K562 (cell line): ENCODE measurements around the gene SLC34A1. TPM values are rescaled to one million over a fixed set of nuclear protein-coding genes. Genes with fewer than 3 reads are reported as not detected.

Experiments
- ARID4B ChIP-seq: sonication (generic); formaldehyde crosslinking; IDR thresholded peaks from 2 replicates; pipeline ENCODE4 v1.8.0; 2022; ENCODE audit warnings: mild to moderate bottlenecking, missing genetic modification reagents
- HOMEZ ChIP-seq: fragments of 250-450 bp; sonication (Bioruptor Pico); IDR thresholded peaks from 2 replicates; pipeline ENCODE4 v1.4.0; 2020; ENCODE audit warnings: mild to moderate bottlenecking, moderate library complexity
- KDM2B ChIP-seq: fragments of 250-450 bp; sonication (Bioruptor Pico); IDR thresholded peaks from 2 replicates; pipeline ENCODE4 v1.8.0; 2021; ENCODE audit warnings: mild to moderate bottlenecking, moderate library complexity
- MAZ ChIP-seq, 2 experiments: fragments of 450-650 bp in 1 of 2; sonication (generic) in 1 of 2; formaldehyde crosslinking; IDR thresholded peaks in 1 of 2; conservative IDR thresholded peaks in 1 of 2; 2 replicates each; pipeline versions ENCODE4 v1.4.0 to v1.5.0; 2020; ENCODE audit warnings: mild to moderate bottlenecking in 1 of 2, missing genetic modification reagents in 1 of 2
- MYNN ChIP-seq, 2 experiments: sonication (generic); formaldehyde crosslinking in 1 of 2; IDR thresholded peaks; 2 replicates each; pipeline versions ENCODE4 v1.5.0 to v1.6.1; 2016 to 2020; ENCODE audit warnings: antibody characterized with exemption in 1 of 2, missing genetic modification reagents in 1 of 2
- NUFIP1 ChIP-seq: fragments of 450-650 bp; IDR thresholded peaks from 2 replicates; pipeline ENCODE4 v1.6.1; 2018; ENCODE audit not compliant: partially characterized antibody
- PML ChIP-seq: IDR thresholded peaks from 2 replicates; pipeline ENCODE4 v1.6.1; 2012; ENCODE audit warnings: low read length, inconsistent platforms
- RB1 ChIP-seq: fragments of 450-650 bp; IDR thresholded peaks from 2 replicates; pipeline ENCODE4 v1.6.1; 2017; ENCODE audit warnings: low read depth, mild to moderate bottlenecking
- SETDB1 ChIP-seq: IDR thresholded peaks from one replicate; pipeline ENCODE4 v1.6.1; 2012; ENCODE audit warnings: low read length, control low read depth, inconsistent platforms
- SIN3A ChIP-seq, 2 experiments: fragments of 150-350 bp in 1 of 2; IDR thresholded peaks; 2 replicates each; pipeline ENCODE4 v1.6.1; 2011 to 2016; ENCODE audit warnings: borderline replicate concordance in 2 of 2, low read depth in 2 of 2, low read length in 2 of 2, mild to moderate bottlenecking in 2 of 2, moderate library complexity in 2 of 2; ENCODE audit not compliant: control insufficient read depth in 1 of 2
- SP1 ChIP-seq: sonication (generic); formaldehyde crosslinking; IDR thresholded peaks from 2 replicates; pipeline ENCODE4 v1.8.1; 2022; ENCODE audit warnings: mild to moderate bottlenecking, missing genetic modification reagents
- TEAD1 ChIP-seq, 2 experiments: fragments of 450-650 bp in 1 of 2; sonication (generic) in 1 of 2; formaldehyde crosslinking; IDR thresholded peaks; 2 replicates each; pipeline versions ENCODE4 v1.4.0 to v1.8.0; 2020 to 2022; ENCODE audit warnings: mild to moderate bottlenecking in 2 of 2, missing genetic modification reagents in 1 of 2
- ZBTB7A ChIP-seq: IDR thresholded peaks from 2 replicates; pipeline ENCODE4 v1.6.1; 2011; ENCODE audit warnings: low read depth, mild to moderate bottlenecking, low read length, moderate library complexity, borderline replicate concordance; ENCODE audit not compliant: control insufficient read depth
- ZBTB9 ChIP-seq: fragments of 450-650 bp; formaldehyde crosslinking; IDR thresholded peaks from 2 replicates; pipeline ENCODE4 v1.4.0; 2020; ENCODE audit warnings: mild to moderate bottlenecking, moderate library complexity
- ZNF175 ChIP-seq: fragments of 200-800 bp; sonication (Bioruptor generic); IDR thresholded peaks from 2 replicates; pipeline ENCODE4 v1.6.1; 2016; ENCODE audit warnings: low read depth, mild to moderate bottlenecking, missing genetic modification characterization, missing compliant biosample characterization
- polyA plus RNA-seq, 8 experiments: library from polyadenylated mRNA; depleted of rRNA in 4 of 8; stranded (reverse) in 5 of 8; unstranded in 3 of 8; fragments of >200 nt; fragmentation: Nextera tagmentation in 2 of 8; fragmentation: Illumina TruSeq in 1 of 8; extraction: Ambion mirVana in 2 of 8; extraction: Trizol in 1 of 8; gene quantifications; 2 replicates each; pipeline versions ENCODE4 v1.2.1 to v1.2.3, GENCODE V29; 2011 to 2014; ENCODE audit warnings: inconsistent platforms in 1 of 8, missing spikeins in 1 of 8
- total RNA-seq, 7 experiments: library from RNA; depleted of rRNA in 6 of 7; stranded (reverse); fragments of >200 nt in 6 of 7; fragmentation: Illumina TruSeq in 2 of 7; extraction: Trizol in 2 of 7; gene quantifications; 2 replicates each; pipeline versions ENCODE4 v1.2.1 to v1.2.3, GENCODE V29; 2011 to 2021; ENCODE audit warnings: low replicate concordance in 1 of 7

Gene SLC34A1
- total and polyA plus RNA-seq, 9 of the 15 experiments (the other 6 are each of a cell fraction or from before 2014, with no cell fraction given) = not detected

- TF ChIP-seq SETDB1 = no peak
- no peak for TF ChIP-seq PML
- TF ChIP-seq TEAD1 (CRISPR knock-in tag; IDR thresholded peaks at IDR 0.05) = 0 out of 4 replicates have a peak, but pooled peaks of 1 of the 2 experiments have one; percentile 37
- no peak for TF ChIP-seq ZBTB9 (CRISPR knock-in tag)
- TF ChIP-seq SP1 (CRISPR knock-in tag) = peak; percentile 70
- peak; percentile 38 for TF ChIP-seq ARID4B (CRISPR knock-in tag)
- no peak for TF ChIP-seq HOMEZ (CRISPR knock-in tag)
- TF ChIP-seq MAZ (CRISPR knock-in tag; conservative IDR thresholded peaks at IDR 0.05 in 1 of 2, IDR thresholded peaks at IDR 0.05 in 1 of 2) = peak in 1 of 2 experiments; percentile 93; a peak in 3 of 4 replicates
- TF ChIP-seq ZNF175 (CRISPR knock-in tag) = 0 out of 2 replicates have a peak, but pooled peaks have one; percentile 32
- TF ChIP-seq MYNN (IDR thresholded peaks at IDR 0.05) = peak; percentile 62; the same call in 1 of the 2 replicates
- no peak for TF ChIP-seq MYNN (CRISPR knock-in tag; IDR thresholded peaks at IDR 0.05)
- TF ChIP-seq NUFIP1 = no peak
- TF ChIP-seq RB1 = peak; percentile 93
- TF ChIP-seq ZBTB7A = peak; percentile 87
- peak; percentile 62 to 71; a peak in 2 of 4 replicates for TF ChIP-seq SIN3A (IDR thresholded peaks at IDR 0.05; ENCODE audit: borderline replicate concordance in 2 of 2, control insufficient read depth in 1 of 2, low read depth in 2 of 2, low read length in 2 of 2)
- TF ChIP-seq KDM2B = no peak
Observed at GRCh38 chr5:177370488-177371119, 13.6 kb upstream of the SLC34A1 start (continued).
